HG02852 (cell line): ENCODE measurements around the gene PLXND1.

Experiments
- ATAC-seq: cut with Tn5 transposase; IDR thresholded peaks from one replicate; pipeline ENCODE4 v1.9.1; 2021; ENCODE audit warnings: mild to moderate bottlenecking, moderate library complexity; ENCODE audit not compliant: unreplicated experiment

PLXND1 gene

DNA sequence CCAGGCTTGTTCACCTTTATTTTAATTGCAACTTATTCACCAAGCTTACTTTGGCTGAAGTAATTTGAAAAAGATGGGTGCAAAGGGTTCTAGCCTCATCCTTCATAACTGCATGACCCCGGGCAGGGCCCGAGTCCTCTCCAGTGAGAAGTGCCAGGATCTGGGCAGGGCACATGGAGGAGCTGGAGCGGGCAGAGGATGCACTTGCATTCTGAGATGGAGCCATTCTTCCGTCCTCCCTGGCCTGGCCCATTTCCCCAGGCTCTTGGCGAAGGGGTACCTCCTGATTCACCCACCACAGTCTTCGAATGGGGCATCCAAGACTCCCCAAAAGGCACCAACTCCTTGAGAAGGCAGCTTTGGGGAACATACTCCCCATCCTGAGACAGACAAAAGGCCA, 22.5 kb upstream of the PLXND1 start:
- no peak for ATAC-seq

DNA sequence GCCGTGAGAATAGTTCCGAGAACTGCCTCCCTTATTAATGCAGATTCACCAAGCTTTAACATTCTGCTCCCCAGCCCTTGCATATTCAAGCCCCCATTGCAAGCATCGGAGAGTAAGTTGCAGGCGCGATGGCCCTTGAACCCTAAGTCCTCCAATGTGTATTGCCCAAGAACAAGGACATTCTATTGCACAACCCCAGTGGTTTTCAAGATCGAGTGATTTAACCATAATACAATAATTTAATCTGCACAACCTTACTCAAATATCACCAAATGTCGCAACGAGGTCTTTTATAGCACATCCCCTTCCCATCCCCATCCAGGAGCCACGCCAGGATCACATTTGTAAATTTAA, 21.7 kb upstream of the PLXND1 start:
- ATAC-seq = no peak

DNA sequence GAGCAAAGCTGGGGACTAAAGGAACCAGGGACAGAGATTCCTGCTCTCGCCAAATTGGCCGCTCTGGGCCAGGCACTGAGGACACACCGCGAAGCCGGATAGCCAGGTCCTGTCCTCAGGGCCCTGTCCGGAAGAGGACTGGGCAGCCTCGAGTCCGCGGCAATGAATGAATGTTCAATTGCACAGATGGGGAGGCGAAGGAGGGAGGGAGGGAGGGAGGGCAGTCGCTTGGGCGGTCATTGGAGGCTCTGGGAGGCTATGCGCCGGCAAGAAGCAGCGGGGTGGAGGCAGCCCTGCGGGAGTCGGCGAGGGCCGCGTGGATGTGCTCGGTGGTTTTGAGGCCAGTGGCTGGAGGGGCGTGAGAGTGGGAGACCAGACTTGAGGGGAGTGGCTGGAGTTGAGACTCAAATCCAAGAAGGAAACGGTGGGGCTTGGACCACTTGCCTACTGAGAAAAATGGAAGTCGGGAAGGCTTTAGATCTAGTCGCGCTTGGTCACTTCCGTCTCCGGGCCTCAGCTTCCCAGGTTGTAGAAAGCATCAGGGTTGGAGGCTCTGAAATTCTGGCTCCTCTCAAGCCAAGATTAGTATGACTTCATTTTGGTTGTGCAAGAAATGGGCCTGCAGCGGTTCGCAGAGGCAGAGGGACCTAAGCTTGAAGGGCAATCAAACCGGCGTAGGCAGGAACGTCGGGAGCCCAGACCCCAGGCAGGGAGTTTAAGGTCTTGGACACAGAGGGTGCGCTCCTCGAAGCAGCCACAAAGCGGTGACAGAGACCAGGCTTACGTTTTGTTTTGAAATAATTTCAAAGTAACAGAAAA, 21.1 kb upstream of the PLXND1 start:
- no peak for ATAC-seq

DNA sequence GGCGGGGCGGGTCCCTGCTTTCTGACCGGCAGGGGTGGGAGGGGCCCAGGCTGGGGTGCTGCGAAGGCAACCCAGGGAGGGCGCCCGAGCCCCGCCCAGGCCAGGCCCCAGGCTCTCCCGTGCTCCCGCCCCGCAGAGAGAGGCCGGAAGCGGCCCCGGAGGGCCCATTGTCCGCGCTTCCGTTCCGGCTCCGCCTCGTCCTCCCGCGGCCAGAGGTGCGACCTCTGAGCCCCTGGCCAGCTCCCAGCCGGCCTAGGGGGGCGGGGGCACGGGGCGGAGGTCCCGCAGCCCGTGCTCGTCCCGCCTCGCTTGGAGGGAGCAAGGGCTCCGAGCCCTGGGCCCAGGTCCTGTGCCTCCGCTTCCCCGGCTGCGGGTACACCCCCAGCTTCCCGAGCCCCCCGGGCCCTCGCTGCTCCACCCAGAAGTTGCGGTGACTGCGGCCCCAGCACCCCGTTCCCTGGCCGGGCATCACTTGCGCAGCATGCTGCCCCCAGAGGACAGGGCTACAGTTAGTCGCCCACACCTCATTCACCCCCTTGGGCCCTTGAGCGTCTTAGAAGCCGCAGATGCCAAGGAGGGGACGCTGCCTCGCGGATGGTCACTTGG, 20.4 kb upstream of the PLXND1 start:
- peak; percentile 90 for ATAC-seq

DNA sequence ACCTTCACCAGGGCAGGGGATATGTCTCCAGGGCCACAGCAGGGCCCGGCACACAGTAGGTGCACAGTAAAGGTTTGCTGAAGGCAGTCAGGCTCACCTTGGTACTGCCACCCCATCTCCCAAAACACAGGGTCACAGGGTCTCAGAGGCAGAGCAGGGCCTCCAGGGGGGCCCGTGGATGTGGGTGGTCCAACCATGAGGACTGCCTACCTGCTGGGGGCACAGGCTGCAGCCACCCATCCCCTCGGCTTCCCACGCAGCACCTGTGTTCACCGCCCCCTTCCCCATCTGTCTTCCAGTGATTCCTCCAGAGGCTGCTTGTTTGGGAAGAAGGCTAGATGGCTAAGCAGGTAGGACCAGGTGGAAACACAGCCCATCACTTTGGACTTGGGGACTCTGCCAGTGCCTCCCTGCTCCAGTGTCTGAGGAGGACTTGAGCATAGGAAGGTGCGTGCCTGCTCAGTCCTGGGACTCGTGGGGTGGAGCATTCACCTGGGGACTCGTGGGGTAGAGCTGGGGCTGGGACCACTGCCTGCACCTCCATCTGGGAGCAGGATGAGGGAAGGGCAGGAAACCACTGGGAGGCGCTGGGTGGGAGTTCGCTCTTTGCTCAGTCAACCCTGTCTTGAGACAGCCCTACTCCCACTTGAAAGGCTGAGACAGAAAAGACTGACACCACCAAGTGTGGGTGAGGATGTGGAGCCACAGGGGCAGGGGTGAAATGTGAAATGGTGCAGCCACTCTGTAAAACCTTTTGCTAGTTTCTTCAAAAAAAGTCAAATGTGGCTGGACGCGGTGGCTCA, 18.8 kb upstream of the PLXND1 start:
- ATAC-seq = no peak

DNA sequence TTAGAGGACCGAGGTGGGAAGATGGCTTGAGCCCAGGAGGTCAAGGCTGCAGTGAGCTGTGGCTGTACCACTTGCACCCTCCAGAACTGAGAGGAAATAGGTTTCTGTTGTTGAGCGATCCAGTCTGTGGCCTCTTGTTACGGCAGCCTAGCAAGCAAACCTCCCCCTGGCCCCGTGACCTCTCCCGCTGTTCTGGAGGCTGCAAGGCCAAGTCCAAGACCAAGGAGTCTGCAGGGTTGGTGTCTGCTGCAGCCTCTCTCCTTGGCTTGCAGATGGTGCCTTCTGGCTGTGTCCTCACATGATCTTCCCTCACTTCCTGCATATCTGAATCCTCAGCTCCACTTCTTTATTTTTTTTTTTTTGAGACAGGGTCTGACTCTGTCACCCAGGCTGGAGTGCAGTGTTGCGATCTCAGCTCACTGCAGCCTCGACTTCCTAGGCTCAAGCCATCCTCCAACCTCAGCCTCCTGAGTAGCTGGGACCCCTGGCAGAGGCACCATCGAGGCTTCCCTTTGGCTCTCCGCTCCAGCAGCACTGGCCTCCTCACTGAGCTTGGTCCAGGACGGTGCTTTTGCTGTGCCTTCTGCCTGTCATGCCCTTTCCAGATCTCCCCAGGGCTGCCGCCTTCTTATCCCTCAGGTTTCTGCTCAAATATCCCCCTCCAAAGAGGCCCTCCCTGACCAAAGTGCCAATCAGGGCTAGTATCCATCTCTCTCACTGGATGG, 18.0 kb upstream of the PLXND1 start:
- ATAC-seq = no peak

DNA sequence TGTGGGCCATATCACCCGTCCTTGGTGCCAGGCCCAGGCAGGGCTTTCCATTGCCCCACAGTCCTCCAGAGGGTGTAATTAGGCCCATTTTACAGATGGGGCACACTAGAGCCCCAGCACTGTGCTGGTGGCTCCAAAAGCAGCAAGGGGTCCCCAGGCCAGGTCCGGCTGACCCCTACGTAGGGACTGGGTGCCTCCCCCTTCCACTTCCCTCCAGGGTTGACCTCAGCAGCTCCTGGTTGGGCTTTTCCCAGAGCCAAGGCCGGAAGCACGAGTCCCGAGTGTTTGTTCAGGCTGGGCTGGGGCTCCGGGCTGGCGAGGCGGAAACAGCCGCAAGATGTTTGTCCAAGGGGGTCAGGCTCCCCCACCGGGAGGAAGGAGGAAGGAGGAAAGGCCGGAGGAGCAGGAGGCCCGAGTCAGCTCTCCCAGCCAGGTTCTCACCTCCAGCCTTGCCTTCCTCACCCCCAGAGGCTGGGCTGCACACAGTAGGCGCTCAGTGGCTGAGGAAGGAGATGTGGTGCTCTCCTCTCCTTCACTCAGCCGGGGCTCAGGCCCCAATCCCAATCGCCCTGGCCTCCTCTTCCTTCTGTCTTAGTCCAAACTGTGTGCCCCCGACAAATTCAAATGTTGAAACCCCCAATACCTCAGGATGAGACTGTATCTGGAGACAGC, 17.1 kb upstream of the PLXND1 start:
- no peak for ATAC-seq

DNA sequence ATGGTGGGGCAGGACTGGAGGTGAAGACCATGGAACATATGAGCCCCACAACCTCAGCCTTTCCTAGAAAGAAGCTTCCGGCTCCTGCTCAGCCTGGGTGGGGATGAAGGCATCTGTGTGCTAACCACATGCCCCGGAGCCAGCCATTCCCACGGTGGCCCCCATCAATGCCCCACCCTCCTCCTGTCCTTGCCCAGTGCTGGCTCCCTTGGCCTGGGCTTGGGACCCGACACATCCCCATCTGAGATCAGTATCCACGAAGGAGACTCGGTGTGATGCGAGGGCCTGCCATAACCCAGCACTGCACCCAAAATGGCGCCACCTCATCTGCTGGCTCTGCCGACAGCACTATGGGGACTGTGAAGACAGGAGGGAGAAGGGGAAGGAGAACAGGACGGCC, 16.5 kb upstream of the PLXND1 start:
- no peak for ATAC-seq

DNA sequence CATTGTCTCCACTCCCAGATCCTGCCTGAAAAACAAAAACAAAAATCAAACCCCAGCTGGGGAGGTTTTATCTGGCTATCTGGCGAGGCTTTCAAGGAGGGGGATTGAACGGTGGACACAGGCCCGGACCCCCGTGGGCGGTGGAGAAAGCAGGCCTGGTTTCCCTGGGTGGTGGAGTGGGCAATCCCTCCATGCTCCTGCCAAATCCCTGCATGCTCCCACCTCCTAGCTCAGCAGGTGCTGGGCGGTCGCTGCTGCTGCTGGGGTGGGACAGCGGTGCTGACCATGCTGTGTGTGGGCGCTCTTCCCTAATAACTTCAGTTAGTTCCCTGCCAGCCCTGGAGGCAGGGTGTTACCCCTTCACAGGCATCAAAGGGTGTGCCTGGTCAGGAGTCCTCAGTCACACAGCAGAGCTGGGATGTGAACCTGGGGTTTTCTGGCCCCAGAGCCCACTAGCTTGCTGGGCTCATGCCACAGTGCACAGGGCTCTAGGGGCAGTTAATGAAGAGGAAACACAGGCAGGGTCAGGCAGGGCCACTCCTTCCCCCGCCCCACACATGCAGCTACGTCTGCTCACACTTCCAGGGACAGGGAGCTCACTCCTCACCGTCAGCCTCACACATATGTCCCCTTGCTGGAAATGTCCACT, 15.9 kb upstream of the PLXND1 start:
- no peak for ATAC-seq

DNA sequence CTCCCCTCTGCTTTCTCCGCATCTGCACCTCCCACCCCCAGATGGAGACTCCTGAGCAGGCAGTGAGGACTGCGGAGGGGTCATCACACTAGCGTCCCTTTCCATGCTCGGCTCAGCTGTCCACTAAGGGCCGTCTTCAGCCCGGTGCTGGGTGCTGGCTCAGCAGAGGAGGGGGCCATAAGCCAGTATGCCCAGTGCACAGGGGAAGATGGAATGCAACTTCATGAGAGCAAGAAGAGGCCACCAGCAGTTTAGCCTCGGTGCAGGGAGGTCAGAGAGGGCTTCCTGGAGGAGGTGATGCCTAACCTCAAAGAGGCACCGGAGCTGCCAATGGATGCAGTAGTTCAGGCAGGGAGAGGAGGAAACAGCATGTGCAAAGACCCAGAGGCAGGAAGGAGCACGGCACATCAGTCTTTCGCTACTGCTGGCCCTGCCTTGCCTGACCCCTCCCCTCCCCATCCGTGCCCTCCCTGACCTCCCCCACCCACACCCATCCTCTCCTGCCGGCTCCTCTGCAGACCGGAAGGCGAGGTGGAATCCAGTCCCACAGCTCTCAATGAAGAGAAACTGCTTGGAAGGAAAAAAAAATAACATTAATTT, 15.2 kb upstream of the PLXND1 start:
- ATAC-seq = no peak

DNA sequence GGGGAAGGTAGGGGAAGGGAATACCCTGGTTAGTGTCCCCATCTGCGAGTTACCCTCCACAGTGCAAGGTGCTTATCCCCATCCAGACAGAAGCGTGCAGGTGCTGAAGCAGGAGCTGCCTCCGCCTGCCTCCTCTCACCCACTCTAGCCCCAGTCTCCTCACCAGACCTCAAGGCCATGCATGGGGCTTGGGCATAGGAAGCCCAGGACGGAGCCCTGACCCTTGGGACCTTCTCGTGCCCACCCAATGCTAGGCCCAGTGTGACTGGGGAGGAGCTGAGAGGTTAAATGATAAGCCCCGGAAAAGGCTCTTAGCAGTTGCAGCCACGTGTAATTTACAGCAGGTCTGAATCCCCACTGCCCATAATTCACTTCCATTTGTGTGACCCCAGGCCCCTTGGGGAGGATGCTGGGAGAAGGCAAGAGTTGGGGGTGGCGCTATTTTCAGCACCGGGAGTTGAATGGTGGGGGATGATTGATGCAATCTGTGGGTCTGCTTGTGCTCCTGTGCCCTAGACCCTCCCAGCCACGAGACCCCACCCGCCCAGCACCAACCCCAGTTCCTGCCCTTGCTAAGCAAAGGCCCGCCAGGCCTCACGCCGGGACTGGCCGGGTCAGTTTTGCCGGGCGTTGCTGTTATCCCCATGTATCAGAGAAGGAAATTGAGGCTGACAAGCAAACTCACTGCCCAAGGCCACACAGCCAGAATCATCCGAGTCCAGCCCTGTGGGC, 14.5 kb upstream of the PLXND1 start:
- ATAC-seq = no peak

DNA sequence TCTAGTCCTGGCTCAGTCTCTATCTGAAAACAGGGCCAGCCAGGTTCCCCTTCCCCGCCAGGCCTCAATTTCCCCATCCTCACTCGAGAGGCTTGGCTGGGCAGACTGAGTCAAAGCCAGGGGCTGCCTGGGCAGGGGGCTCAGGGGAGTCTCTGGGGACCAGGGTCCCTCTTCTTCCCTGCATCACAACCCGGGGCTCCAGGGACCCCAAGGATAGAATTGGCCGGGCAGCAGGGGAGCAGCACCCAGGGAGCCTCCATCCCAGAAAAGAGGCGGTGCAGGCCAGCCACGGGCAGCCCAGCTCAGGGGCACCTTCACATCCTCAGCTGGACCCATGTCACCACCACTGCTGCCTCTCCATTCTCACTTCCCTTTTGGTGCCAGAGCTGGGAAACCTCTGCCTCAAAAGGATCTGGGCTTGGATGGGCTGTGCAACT, 13.3 kb upstream of the PLXND1 start:
- no peak for ATAC-seq

DNA sequence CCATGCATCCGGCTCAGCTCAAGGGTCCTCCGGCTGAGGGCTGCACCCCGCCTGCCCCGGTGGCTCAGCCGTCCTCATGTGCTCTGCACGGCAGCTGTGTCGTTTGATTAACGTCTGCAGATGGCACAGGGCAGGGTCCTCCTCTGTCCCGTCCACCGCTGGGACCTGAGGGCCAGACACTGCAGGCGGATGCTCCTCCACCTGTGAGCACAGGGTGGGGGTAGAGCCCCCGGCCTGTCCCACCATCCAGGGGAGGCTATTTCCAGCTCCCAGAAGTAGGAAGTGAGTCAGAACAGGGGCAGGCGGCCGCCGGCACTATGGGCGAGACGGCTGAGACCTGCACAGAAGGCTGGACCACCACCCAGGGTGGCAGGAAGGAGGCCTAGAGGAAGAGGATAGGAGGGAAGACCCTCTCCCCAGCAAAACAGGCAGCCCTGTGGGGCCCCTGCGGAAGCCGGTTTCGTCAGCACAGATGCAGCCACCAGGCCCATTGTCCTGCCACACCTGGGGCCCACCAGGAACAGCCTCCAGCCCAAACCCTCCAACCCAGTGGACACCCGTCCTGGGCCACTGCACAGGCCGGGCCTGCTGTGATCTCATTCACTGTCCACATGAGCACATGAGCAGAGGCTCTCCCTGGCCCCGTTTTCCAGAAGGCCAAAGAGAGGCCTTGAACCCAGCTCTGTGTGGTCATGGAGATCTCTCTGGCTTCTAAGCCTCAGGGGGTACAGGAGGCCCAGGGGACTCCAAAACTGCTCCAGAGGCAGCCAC, 12.6 kb upstream of the PLXND1 start:
- ATAC-seq = no peak

DNA sequence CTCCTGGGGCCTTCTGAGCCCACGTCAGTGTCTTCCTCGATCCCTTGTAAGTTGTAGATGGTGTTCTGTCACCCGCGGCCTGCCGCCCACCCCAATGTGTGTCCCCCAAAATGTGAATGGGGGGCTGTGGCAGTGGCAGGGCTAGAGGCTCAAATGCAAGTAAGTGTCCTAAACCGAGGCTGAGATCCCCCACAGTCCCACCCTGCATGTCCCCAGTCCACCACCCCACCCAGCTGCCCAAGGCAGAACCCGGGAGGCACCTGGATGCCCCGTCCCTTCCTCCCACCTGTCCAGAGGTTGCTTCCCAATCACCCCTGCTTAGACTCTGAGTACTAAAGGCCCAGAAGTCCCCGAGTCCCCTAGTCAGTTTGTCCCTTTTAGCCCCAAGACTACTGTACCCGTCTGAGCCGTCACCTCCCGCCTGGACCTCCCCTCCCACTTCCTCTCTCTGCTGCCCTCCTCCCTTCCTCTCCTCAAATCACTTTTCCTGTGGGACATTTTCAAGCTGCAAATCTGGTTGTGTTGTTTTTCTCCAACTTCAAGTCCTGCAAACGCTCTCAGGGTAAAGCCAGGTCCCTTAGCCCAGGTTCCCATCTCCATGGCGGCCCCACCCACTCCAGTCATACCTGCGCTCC, 11.8 kb upstream of the PLXND1 start:
- ATAC-seq = no peak

DNA sequence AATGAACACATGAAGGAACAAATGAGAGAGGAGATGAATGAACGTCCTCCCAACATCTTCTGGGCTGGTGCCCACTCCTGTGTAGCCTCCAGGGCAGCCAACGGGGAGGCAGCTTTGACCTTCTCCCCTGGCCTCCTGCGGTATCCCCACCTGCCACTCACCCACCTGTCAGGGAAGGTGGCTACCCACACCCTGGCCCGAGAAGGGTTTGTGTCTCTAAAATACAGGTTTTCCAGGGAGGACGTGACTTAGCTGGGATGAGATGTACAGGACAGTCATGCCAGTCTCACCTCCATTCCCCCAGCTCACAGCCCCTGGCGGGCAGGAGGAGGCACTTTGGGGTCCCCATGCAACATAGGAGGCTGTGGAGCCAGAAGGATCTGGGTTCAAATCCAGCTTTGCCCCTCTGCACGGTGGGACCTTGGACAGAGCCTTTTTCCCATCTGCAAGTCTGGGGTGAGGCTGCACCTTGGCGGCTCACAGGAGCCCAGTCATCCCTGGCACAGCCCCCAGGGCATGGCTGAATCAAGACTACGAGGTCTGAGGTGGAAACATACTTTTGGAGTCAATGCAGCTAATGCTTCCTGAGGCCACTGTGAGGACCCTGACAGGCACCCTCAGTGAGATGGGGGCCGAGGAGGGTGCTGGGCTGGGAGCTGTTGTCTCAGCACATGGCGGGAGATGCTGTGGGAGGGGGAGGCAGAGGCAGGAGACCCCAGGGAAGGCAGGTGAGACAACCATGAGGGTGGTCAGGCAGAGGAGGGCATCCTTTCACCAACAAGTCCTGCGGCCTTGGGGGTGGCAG, 11.1 kb upstream of the PLXND1 start:
- no peak for ATAC-seq

DNA sequence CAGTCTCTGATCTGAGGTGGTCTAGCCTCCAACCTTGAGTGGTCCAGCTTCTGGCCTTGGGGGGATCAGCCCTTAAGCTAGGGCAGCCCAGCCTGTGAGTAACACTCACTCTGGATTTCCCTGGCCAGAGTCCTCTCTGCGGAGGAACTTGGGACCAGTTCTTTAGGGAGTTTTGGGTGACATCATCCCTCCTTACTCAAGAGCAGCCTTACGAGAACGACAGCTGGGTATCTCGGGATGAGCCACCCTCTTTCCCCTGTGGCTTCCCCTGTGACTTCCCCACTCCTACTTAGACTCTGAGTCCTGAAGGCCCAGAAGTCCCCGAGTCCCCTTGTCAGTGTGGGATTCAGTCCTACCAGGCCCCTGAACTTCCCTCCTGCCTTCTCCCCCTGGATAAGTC, 10.2 kb upstream of the PLXND1 start:
- ATAC-seq = peak; percentile 63

DNA sequence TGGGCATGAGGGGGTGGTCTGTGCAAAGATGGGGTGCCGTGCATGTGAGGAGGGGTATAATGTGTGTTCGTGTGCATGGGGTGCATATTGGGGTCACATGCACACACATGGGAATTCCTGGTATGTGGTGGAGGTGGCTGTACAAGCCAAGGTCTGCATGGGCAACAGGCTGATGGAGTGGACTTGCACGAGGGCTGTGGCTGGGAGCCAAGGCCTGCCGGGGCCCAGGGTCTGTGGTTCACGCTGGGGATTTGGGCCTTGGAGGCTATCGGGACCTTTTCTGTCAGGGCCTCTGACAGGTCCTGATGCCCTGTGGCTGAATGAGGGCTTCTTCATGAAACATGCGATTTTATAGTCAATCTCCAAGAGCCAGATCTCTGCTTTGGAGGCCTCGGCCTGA, 9.8 kb upstream of the PLXND1 start:
- ATAC-seq = no peak
